OCI-LY1 (cell line): ENCODE data around the gene DAPL1.

ENCODE experiments used
- H2AFZ ChIP-seq: fragments of 200-600 bp; sonication (generic), shearing (Covaris generic); 2 replicates; pipeline ENCODE4 v1.6.0; 2014; ENCODE audit warnings: antibody characterized with exemption, mild to moderate bottlenecking, low read length
- H3F3A ChIP-seq: fragments of 200-600 bp; sonication (generic), shearing (Covaris generic); 2 replicates; pipeline ENCODE4 v1.6.0; 2014; ENCODE audit warnings: mild to moderate bottlenecking, antibody characterized with exemption, low read length, moderate library complexity; ENCODE audit not compliant: insufficient read depth
- H3K27ac ChIP-seq: fragments of 200-600 bp; sonication (generic); 2 replicates; pipeline ENCODE4 v1.5.1; 2014; ENCODE audit warnings: low read length, mixed run types, mild to moderate bottlenecking, low read depth; ENCODE audit not compliant: poor library complexity, severe bottlenecking
- H3K27me3 ChIP-seq: fragments of 200-600 bp; sonication (generic); 2 replicates; pipeline ENCODE4 v1.6.0; 2014; ENCODE audit warnings: antibody characterized with exemption, mild to moderate bottlenecking, low read length, moderate library complexity; ENCODE audit not compliant: insufficient read depth
- H3K36me3 ChIP-seq: fragments of 200-600 bp; sonication (generic); 2 replicates; pipeline ENCODE4 v1.6.1; 2014; ENCODE audit warnings: mild to moderate bottlenecking, antibody characterized with exemption, low read length, moderate library complexity, mixed read lengths; ENCODE audit not compliant: insufficient read depth
- H3K4me1 ChIP-seq: fragments of 200-600 bp; sonication (generic); 2 replicates; pipeline ENCODE4 v1.5.1; 2014; ENCODE audit warnings: mild to moderate bottlenecking, low read length, moderate library complexity; ENCODE audit not compliant: insufficient read depth, severe bottlenecking
- H3K4me2 ChIP-seq: fragments of 200-600 bp; sonication (generic), shearing (Covaris generic); 2 replicates; pipeline ENCODE4 v1.6.1; 2014; ENCODE audit warnings: low read length
- H3K4me3 ChIP-seq: fragments of 200-600 bp; sonication (generic); 2 replicates; pipeline ENCODE4 v1.5.1; 2014; ENCODE audit warnings: low read length, low read depth, mild to moderate bottlenecking, mixed read lengths; ENCODE audit not compliant: poor library complexity, severe bottlenecking
- H3K79me2 ChIP-seq: fragments of 200-600 bp; shearing (Covaris generic); 2 replicates; pipeline ENCODE4 v1.6.1; 2016; ENCODE audit warnings: mixed run types, low read length, mixed read lengths; ENCODE audit not compliant: insufficient read depth
- H3K9ac ChIP-seq: fragments of 200-600 bp; sonication (generic), shearing (Covaris generic); 2 replicates; pipeline ENCODE4 v1.6.1; 2014; ENCODE audit warnings: mild to moderate bottlenecking, low read length, mixed read lengths
- H3K9me2 ChIP-seq: fragments of 200-600 bp; sonication (generic), shearing (Covaris generic); 2 replicates; pipeline ENCODE4 v1.6.1; 2014; ENCODE audit warnings: low read depth, mild to moderate bottlenecking, low read length, mixed read lengths
- H3K9me3 ChIP-seq: fragments of 200-600 bp; shearing (Covaris generic); 2 replicates; pipeline ENCODE4 v1.6.1; 2014; ENCODE audit warnings: low read length, mixed read lengths
- H4K20me1 ChIP-seq: fragments of 200-600 bp; sonication (generic), shearing (Covaris generic); 2 replicates; pipeline ENCODE4 v1.6.0; 2016; ENCODE audit warnings: mild to moderate bottlenecking, low read length; ENCODE audit not compliant: insufficient read depth
- CTCF ChIP-seq: fragments of 200-600 bp; sonication (generic), shearing (Covaris generic); IDR thresholded peaks from 2 replicates; pipeline ENCODE4 v1.5.1; 2017; ENCODE audit warnings: mild to moderate bottlenecking, antibody characterized with exemption, low read length, moderate library complexity, mixed read lengths
- EZH2 ChIP-seq: fragments of 200-600 bp; sonication (generic), shearing (Covaris generic); IDR thresholded peaks from 2 replicates; pipeline ENCODE4 v1.8.0; 2017; ENCODE audit warnings: borderline replicate concordance, mixed run types, mild to moderate bottlenecking, antibody characterized with exemption, low read length, moderate library complexity, mixed read lengths

The DAPL1 gene

GRCh38 chr2:158747281-158747680 is 47.8 kb upstream of the DAPL1 start:
- no peaks in the 10 kb centered on the region for H3F3A ChIP-seq
- TF ChIP-seq EZH2 (no peak), CTCF (no peak)
- H3K9me3 ChIP-seq: no peaks in the 10 kb centered on the region
- H3K4me3 ChIP-seq: no peak overlapping the region
- no peaks in the 10 kb centered on the region for H3K4me1 ChIP-seq
- no peaks in the 10 kb centered on the region for H4K20me1 ChIP-seq
- no peaks in the 10 kb centered on the region for H3K9me2 ChIP-seq
- no peak overlapping the region for H3K27ac ChIP-seq
- no peak overlapping the region for H3K9ac ChIP-seq
- no peak overlapping the region for H3K4me2 ChIP-seq
- no peaks in the 10 kb centered on the region for H3K79me2 ChIP-seq
- no peaks in the 10 kb centered on the region for H3K36me3 ChIP-seq
- H2AFZ ChIP-seq: no peak overlapping the region
- no peaks in the 10 kb centered on the region; the same call in 1 of the 2 replicates for H3K27me3 ChIP-seq

- no peaks in the 10 kb centered on the region for H3K9me2 ChIP-seq
- no peak for TF ChIP-seq EZH2
- no peak overlapping the region for H2AFZ ChIP-seq
- H3K27ac ChIP-seq: no peak overlapping the region
- H3K36me3 ChIP-seq: no peaks in the 10 kb centered on the region
- no peak overlapping the region for H3K9ac ChIP-seq
- H3K4me3 ChIP-seq: no peak overlapping the region
- H3F3A ChIP-seq: no peaks in the 10 kb centered on the region
- no peaks in the 10 kb centered on the region; the same call in 1 of the 2 replicates for H3K27me3 ChIP-seq
- no peaks in the 10 kb centered on the region for H3K9me3 ChIP-seq
- H3K4me2 ChIP-seq: no peak overlapping the region
- no peaks in the 10 kb centered on the region for H4K20me1 ChIP-seq
- H3K79me2 ChIP-seq: no peaks in the 10 kb centered on the region
- no peaks in the 10 kb centered on the region for H3K4me1 ChIP-seq
Observed at GRCh38 chr2:158748926-158749590, 46.1 kb upstream of the DAPL1 start.

- TF ChIP-seq CTCF (no peak), EZH2 (no peak)
- Histone ChIP-seq H3K9ac (no peak overlapping the region), H3F3A (no peaks in the 10 kb centered on the region), H3K27me3 (no peaks in the 10 kb centered on the region; the same call in 1 of the 2 replicates), H3K4me1 (peaks cover 5% of the 10 kb centered on the region), H3K9me2 (no peaks in the 10 kb centered on the region), H2AFZ (no peak overlapping the region), H3K4me2 (no peak overlapping the region), H3K36me3 (no peaks in the 10 kb centered on the region), H3K4me3 (no peak overlapping the region), H4K20me1 (no peaks in the 10 kb centered on the region), H3K27ac (no peak overlapping the region), H3K79me2 (no peaks in the 10 kb centered on the region), H3K9me3 (no peaks in the 10 kb centered on the region)
Observed at GRCh38 chr2:158750458-158751125, 44.5 kb upstream of the DAPL1 start.
